GM19438 (cell line): Measurements from ENCODE around the gene TANGO6.
"Not testable (repeated sequence)": the region's sequence is repeated elsewhere in the genome, so short reads cannot be mapped to it uniquely, and the experiment has no call there.

ENCODE experiments used
- ATAC-seq: cut with Tn5 transposase; IDR thresholded peaks from one replicate; pipeline ENCODE4 v1.9.1; 2021; ENCODE audit warnings: low read depth; ENCODE audit not compliant: unreplicated experiment

The TANGO6 gene

GRCh38 chr16:68954911-68955635 is 111.7 kb downstream of the TANGO6 start:
- ATAC-seq: no peak

GRCh38 chr16:68960910-68961309 is 117.6 kb downstream of the TANGO6 start:
- ATAC-seq: no peak

GRCh38 chr16:68961778-68962402 is 118.6 kb downstream of the TANGO6 start:
- ATAC-seq: no peak

- no peak for ATAC-seq
These were observed 126.0 kb downstream of the TANGO6 start for GRCh38 chr16:68969338-68969737.

GRCh38 chr16:68972013-68972412 is 128.7 kb downstream of the TANGO6 start:
- ATAC-seq: no peak

GRCh38 chr16:68972720-68973119 is 129.4 kb downstream of the TANGO6 start:
- ATAC-seq: no peak

GRCh38 chr16:68973611-68974120 is 130.3 kb downstream of the TANGO6 start:
- ATAC-seq: no peak

- no peak for ATAC-seq
These were observed 135.1 kb downstream of the TANGO6 start for GRCh38 chr16:68978303-68978954.

GRCh38 chr16:68980695-68981315 is 137.5 kb downstream of the TANGO6 start:
- no peak for ATAC-seq

GRCh38 chr16:68981971-68982370 is 138.6 kb downstream of the TANGO6 start:
- no peak for ATAC-seq

GRCh38 chr16:68984467-68984866 is 141.1 kb downstream of the TANGO6 start:
- ATAC-seq: no peak

GRCh38 chr16:68985268-68985667 is 141.9 kb downstream of the TANGO6 start:
- no peak for ATAC-seq

GRCh38 chr16:68985855-68986254 is 142.5 kb downstream of the TANGO6 start:
- ATAC-seq: no peak

- ATAC-seq: no peak
These were observed 144.6 kb downstream of the TANGO6 start for GRCh38 chr16:68987734-68988457.

- not testable (repeated sequence) for ATAC-seq
These were observed 147.0 kb downstream of the TANGO6 start for GRCh38 chr16:68990172-68990845.

- ATAC-seq: no peak
These were observed 147.7 kb downstream of the TANGO6 start for GRCh38 chr16:68991075-68991474.

GRCh38 chr16:68992521-68992920 is 149.2 kb downstream of the TANGO6 start:
- no peak for ATAC-seq

GRCh38 chr16:68993456-68993855 is 150.1 kb downstream of the TANGO6 start:
- ATAC-seq: no peak

- ATAC-seq: no peak
These were observed 150.6 kb downstream of the TANGO6 start for GRCh38 chr16:68993885-68994284.

- no peak for ATAC-seq
These were observed 151.0 kb downstream of the TANGO6 start for GRCh38 chr16:68994324-68994723.
